Ascending aorta (tissue), 2 donors: ENCODE results near the gene RASGRF2. TPM values are rescaled to one million over a fixed set of nuclear protein-coding genes. Genes with fewer than 3 reads are reported as not detected.
"Not testable (repeated sequence)": the region's sequence is repeated elsewhere in the genome, so short reads cannot be mapped to it uniquely, and the experiment has no call there.

ENCODE experiments used
- DNase-seq, 2 donors: peaks; one replicate each; pipeline ENCODE4 v3.0.0-alpha.2; 2019; ENCODE audit warnings: low spot score in 2 of 2
- H3K27ac ChIP-seq, 2 donors: fragments of 200-600 bp; sonication (generic); one replicate each; pipeline ENCODE4 v1.5.1; 2016 to 2017; ENCODE audit warnings: mild to moderate bottlenecking in 1 of 2
- H3K27me3 ChIP-seq: fragments of 200-600 bp; sonication (generic); one replicate; pipeline ENCODE4 v1.5.1; 2017
- H3K36me3 ChIP-seq, 2 donors: fragments of 200-600 bp; sonication (generic); one replicate each; pipeline ENCODE4 v1.5.1; 2016
- H3K4me1 ChIP-seq, 2 donors: fragments of 200-600 bp; sonication (generic); one replicate each; pipeline ENCODE4 v1.5.1; 2016 to 2017; ENCODE audit warnings: mild to moderate bottlenecking in 1 of 2
- H3K4me3 ChIP-seq, 2 donors: fragments of 200-600 bp; sonication (generic); one replicate each; pipeline ENCODE4 v1.5.1; 2016 to 2017; ENCODE audit warnings: mild to moderate bottlenecking in 1 of 2
- H3K9me3 ChIP-seq, 2 donors: fragments of 200-600 bp; sonication (generic); one replicate each; pipeline ENCODE4 v1.5.1; 2016
- intact Hi-C: fragments of 100-400 bp; cut with DNase I; formaldehyde crosslinking; loops from one replicate; pipeline ENCODE4 v1.15.1; 2023
- total RNA-seq: library from RNA; depleted of rRNA; stranded (reverse); fragments of >200 nt; gene quantifications from one replicate; pipeline ENCODE4 v1.1.0, GENCODE V29; 2016
- TF ChIP-seq, protein P1 (sequence below), 3 experiments: fragments of 200-600 bp in 2 of 3; fragments of 450-650 bp in 1 of 3; sonication (generic) in 2 of 3; IDR thresholded peaks; one replicate each; pipeline ENCODE4 v1.5.1; 2016 to 2019; ENCODE audit warnings: antibody characterized with exemption in 3 of 3, mild to moderate bottlenecking in 1 of 3, moderate library complexity in 1 of 3

Gene RASGRF2
- total RNA-seq, 1 donor from 2014 or later, result 16.9 TPM

DNA sequence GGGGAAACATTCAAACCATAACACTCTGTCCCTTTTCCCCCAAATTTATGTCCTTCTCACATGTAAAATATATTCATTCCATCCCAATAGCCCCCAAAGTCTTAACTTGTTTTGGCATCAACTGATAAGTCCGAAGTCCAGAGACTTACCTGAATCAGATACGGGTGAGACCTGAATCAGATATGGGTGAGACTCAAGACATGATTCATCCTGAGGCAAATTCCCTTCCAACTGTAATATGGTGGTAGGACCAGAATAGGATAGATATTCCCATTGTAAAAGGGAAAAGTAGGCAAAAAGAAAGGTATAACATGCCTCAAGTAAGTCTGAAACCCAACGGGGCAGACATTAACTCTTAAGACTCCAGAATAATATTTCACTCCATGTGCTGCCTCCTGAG is 157.4 kb downstream of the RASGRF2 start:
- Histone ChIP-seq H3K9me3 (no peaks in the 10 kb centered on the region), H3K36me3 (no peaks in the 10 kb centered on the region), H3K4me1 (no peaks in the 10 kb centered on the region), H3K27ac (no peak overlapping the region), H3K4me3 (no peak overlapping the region), H3K27me3 (no peaks in the 10 kb centered on the region)
- intact Hi-C loops, result no loop called here
- TF ChIP-seq, protein P1, sequence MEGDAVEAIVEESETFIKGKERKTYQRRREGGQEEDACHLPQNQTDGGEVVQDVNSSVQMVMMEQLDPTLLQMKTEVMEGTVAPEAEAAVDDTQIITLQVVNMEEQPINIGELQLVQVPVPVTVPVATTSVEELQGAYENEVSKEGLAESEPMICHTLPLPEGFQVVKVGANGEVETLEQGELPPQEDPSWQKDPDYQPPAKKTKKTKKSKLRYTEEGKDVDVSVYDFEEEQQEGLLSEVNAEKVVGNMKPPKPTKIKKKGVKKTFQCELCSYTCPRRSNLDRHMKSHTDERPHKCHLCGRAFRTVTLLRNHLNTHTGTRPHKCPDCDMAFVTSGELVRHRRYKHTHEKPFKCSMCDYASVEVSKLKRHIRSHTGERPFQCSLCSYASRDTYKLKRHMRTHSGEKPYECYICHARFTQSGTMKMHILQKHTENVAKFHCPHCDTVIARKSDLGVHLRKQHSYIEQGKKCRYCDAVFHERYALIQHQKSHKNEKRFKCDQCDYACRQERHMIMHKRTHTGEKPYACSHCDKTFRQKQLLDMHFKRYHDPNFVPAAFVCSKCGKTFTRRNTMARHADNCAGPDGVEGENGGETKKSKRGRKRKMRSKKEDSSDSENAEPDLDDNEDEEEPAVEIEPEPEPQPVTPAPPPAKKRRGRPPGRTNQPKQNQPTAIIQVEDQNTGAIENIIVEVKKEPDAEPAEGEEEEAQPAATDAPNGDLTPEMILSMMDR (IDR thresholded peaks at IDR 0.05), result no peak
- DNase-seq, result no peak

DNA sequence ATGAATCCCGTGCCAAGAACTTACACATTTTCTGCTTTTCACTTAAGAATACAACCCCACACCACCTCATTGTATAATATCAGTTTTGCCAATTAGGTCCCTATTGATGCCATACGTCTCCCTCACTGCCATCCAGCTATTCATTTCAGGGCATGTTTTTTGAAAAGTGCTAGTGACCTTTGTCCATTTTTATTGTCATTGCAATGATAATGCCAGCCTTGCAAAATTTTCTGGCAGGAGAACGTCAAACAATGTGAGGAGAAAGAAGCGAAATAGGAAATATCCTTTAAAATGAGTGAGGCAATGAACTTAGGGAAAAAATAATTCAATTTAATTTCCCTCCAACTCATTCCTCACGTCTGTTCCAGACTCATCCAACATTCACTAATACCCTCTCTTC is 161.1 kb downstream of the RASGRF2 start:
- no peaks in the 10 kb centered on the region for H3K4me1 ChIP-seq
- no peaks in the 10 kb centered on the region for H3K9me3 ChIP-seq
- TF ChIP-seq, protein P1 (IDR thresholded peaks at IDR 0.05), result no peak
- intact Hi-C loops, result no loop called here
- no peak overlapping the region for H3K4me3 ChIP-seq
- no peak for DNase-seq
- no peak overlapping the region for H3K27ac ChIP-seq
- H3K27me3 ChIP-seq, result no peaks in the 10 kb centered on the region
- H3K36me3 ChIP-seq, result no peaks in the 10 kb centered on the region

DNA sequence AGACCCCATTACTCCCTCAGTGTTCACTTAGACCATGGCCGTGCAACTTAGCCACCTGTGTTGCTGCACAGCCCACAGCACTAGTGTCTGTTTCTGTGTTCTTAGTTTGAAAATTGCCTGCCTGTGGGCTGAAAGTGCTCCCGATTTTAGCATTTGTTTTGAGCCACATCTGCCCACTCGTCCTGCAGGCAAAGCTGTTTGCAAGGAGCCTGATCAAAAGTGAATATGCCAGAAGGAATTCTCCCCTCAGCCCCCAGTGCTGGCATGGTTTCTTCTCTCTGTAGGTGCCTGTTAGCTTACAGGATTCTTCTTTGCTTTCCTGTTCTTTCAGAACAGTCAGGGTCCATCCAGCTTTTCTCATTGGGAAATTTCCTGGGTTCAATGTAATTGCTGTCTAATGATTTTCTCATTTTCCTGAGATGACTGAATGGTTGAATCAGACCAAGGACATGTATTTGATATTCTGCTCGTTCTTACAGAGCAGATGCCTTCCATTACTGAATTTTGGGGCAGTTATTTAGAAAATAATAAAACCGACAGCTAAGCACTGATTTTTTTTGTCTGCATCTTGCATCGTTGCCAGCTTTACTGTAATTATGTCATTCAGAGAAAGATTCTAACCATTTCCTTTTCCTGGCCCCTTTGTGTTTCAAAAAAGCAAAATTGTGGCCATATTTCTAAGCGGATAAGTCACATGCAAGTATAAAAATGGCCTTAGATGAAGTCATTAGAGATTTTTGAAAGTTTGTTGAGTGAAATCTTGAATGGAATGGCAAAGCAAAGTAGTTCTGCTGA is 161.9 kb downstream of the RASGRF2 start:
- H3K9me3 ChIP-seq, result no peaks in the 10 kb centered on the region
- TF ChIP-seq, protein P1 (IDR thresholded peaks at IDR 0.05), result no peak
- DNase-seq, result no peak
- H3K4me1 ChIP-seq, result no peaks in the 10 kb centered on the region
- no peaks in the 10 kb centered on the region for H3K36me3 ChIP-seq
- intact Hi-C loops, result no loop called here
- no peaks in the 10 kb centered on the region for H3K27me3 ChIP-seq
- H3K27ac ChIP-seq, result no peak overlapping the region
- H3K4me3 ChIP-seq, result no peak overlapping the region

DNA sequence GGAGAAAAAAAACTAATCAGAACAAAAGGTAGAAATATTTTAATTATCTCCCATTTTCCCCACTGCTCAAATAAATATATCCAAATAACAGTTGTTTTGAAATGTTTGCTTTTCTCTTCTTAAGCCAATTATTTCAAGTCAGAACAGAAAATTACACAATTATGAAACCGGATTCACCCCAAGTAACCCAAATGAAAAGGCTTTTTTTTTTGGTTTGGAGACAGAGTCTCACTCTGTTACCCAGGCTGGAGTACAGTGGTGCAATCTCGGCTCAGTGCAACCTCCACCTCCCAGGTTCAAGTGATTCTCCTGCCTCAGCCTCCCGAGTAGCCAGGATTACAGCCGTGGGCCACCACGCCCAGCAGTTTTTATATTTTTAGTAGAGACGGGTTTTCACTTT is 164.5 kb downstream of the RASGRF2 start:
- H3K36me3 ChIP-seq, H3K4me3 ChIP-seq, intact Hi-C loops, H3K27me3 ChIP-seq, H3K4me1 ChIP-seq, H3K9me3 ChIP-seq, DNase-seq, H3K27ac ChIP-seq: not testable (repeated sequence)

DNA sequence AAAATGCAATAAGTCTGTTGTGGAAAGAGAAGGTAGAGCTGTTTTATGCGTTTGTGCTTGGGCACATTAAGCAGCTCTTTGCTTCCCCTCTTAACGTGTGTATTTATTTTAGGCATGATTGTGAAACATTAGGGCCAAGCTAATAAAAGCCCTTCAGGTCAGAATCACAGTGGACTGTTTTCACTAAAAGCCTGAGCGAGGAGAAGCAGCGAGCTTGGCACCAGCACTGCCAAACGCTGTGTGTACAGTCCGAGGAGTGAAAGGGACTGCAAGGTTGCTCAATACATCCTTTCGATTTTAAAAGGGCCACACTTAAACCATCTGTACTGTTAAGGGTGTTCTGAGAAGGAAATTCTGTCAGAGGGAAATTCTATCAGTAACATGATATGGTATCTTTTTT is 165.8 kb downstream of the RASGRF2 start:
- H3K4me1 ChIP-seq, result no peaks in the 10 kb centered on the region

DNA sequence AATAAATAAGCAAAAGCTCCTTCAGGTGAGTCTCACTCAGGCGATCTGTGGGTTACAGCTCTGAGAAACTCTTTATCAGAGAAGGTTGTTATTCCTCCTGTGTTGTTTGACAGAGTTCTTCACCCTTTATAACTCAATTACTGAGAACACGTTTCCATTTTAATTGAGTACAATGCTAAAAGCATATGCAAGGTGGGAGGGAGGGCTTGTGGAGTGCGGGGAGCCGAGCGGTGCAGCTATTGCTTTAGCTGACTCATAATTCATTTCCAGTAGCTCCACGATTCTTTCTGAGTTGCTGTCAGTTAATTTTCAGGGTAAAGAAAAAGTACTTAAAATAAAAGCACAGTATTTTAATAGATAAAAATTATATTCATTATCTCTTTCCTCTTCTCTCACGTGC is 168.3 kb downstream of the RASGRF2 start:
- TF ChIP-seq, protein P1 (IDR thresholded peaks at IDR 0.05), result no peak
- no peak for DNase-seq
- Histone ChIP-seq H3K36me3 (no peaks in the 10 kb centered on the region), H3K27me3 (no peaks in the 10 kb centered on the region), H3K27ac (no peak overlapping the region), H3K4me1 (no peaks in the 10 kb centered on the region), H3K9me3 (no peaks in the 10 kb centered on the region), H3K4me3 (no peak overlapping the region)
- intact Hi-C loops, result no loop called here

More for the DNA sequence above, 165.8 kb downstream of the RASGRF2 start:
- TF ChIP-seq, protein P1 (IDR thresholded peaks at IDR 0.05), result no peak
- intact Hi-C loops, result no loop called here
- no peaks in the 10 kb centered on the region for H3K9me3 ChIP-seq
- no peaks in the 10 kb centered on the region for H3K27me3 ChIP-seq
- H3K4me3 ChIP-seq, result no peak overlapping the region
- no peak overlapping the region for H3K27ac ChIP-seq
- no peaks in the 10 kb centered on the region for H3K36me3 ChIP-seq
- no peak for DNase-seq
